NCI-H2227 treated with DMSO at 0.1 percent for 48 hours (cell line): ENCODE results near the gene CCR9.

Experiments used
- DNase-seq: peaks from one replicate; lab custom pipeline; 2025; lab: John Stamatoyannopoulos, UW

CCR9 gene

DNA sequence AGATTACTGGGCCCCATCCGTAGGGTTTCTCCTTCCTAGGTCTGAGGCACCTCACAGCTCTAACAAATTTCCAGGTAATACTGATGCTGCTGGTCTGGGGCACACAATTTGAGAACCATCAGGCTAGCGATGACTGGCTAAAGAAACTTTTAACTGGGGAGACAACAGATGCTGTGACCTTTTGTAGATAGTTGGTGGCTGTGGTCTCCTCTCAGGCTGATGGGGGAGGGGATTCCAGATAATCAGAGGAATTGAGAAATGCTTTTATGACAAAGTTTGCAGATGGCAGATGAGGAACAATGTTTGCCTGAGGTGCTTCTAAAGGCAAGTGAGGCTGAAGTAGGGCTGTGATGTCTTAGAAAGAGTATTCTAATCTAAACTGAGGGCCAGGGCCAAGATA lies 13.8 kb upstream of the CCR9 start:
- no peak for DNase-seq

DNA sequence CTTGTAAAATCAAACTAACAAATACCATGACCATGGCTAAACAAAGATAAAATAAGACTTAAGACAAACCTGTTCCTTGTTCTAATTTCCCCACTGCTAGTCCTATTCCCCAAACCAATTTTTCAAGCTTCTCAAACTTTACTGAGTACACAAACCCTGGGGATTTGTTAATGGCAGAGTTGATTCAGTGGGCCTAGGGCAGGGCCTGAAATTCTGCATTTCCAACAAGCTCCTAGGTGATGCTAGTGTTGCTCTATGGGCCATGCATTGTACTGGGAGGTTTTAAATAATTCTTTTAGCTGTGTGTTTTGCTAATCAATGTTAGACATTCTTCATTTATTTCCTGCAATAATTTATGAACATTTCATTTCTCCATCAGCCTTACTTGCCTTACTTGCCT lies 13.3 kb upstream of the CCR9 start:
- no peak for DNase-seq

DNA sequence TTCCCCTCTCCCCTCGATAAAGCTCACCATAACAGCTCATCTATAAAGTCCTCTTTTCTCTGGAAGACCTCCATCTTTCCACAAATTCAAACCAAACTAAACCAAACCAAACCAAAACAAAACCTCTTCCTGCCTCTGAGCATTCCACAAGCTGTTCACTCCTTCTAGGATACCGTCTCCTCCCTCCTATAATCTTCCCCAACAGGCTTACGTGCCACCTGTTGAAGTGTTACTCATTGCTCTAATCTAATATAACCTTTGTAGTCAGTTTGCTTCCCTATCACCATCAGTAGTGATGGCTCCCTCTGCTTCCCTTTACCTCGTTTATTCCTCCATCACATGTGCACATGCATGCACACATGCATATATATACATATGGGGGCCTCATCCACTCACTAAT lies 12.7 kb upstream of the CCR9 start:
- no peak for DNase-seq

DNA sequence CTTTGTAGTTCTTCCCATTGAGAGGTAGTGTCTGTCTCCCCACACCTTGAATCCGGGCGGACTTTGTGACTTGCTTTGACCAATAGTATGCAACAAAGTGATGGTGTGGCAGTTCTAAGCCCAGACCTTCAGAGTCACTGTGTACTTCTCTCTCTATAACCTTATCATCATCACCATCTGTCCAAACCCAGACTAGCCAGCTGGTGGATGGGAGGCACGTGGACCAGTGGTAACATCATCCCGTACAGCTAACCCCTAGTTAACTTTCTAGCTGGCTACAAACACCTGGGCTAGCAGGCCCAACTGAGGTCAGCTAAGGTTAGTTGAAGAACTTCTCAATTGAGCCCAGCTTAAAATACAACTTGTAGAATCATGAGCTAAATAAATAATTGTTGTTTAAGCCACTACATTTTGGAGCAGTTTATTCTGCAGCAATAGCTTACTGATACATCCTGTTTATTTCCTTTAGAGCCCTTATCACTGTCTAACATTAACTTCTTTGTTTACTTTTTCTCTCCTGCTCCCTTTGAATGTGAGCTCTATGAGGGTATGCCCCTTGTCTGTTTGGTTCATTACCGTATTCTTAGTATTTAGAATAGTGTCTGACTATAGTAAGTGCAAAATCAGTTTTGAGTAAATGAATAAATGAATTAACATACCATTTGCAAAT lies 11.5 kb upstream of the CCR9 start:
- DNase-seq: no peak

DNA sequence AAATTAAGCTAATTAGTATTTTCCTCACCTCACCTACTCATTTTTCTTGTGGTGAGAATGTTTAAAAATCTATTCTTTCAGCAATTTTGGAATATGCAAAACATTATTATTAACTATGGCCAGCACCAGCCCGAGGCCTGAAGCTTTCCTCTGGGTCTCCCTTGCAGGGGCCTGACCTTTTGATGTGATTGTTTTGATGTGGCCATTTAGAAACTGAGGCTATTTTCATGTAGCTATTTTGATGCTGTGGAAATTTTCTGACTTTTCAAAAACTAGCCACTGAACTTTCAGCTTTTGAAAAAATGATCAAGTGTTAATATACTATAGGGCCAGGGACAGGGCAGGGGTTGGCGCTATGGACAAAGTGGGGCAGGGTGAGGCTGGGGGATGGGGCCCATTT lies 8.2 kb upstream of the CCR9 start:
- no peak for DNase-seq

DNA sequence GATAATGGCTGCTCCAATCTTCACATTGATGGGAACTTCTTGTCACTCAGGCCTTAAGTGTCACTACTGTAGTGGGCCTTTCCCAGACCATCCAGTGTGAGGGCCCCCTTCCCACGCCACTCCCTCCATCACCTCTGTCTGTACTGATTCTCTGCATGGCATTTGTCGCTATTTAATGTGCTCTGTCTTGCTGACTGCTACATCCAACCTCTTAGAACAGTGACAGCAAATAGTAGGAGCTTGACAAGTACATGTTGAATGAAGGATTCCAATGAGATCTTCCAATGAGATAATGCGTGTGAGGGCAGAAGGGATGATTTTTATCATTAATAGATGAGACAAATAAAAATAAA lies 5.6 kb upstream of the CCR9 start:
- DNase-seq: no peak

DNA sequence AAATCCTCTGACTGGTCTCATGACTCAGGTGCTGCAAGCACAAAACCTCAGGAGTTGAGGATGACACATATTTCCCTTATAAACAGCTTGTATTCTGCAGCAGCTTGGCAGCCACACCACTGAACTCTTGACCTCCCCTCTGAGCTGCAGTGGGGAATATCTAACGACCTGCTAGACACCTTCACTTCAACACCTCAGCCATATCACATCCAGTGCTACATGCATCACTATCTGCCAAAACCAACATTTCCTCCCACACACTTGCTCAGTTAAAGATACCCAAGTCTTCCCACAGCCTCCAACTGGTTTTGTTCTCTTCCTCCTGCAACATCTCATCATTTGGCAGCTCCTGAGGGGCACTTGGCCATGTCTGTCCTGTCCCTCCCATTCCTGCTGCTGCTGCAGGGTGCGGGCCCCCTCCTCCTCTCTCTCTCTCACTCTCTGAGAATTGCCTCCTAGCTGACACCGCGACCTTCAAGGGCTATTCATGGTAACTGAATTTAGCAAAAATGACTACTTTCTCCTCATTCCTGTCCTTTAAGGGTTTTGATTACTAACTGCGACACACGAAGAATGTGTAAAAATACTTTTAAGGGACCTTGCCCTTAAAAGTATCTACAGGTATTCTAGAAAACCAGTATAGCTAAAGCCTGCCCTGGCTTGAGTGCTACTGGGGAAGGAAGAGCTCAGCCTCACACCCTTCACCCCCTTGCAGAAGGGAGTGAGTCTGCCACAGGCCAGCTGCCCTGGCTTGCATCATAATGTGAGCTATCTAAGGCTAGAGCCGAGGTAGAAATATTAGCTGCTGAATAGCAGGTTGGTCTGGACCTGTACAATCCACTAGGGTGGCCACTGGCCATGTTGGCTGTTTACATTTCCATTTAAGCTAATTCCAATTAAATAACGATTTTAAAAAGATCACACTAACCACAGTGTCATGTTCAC lies 5.0 kb upstream of the CCR9 start:
- no peak for DNase-seq

DNA sequence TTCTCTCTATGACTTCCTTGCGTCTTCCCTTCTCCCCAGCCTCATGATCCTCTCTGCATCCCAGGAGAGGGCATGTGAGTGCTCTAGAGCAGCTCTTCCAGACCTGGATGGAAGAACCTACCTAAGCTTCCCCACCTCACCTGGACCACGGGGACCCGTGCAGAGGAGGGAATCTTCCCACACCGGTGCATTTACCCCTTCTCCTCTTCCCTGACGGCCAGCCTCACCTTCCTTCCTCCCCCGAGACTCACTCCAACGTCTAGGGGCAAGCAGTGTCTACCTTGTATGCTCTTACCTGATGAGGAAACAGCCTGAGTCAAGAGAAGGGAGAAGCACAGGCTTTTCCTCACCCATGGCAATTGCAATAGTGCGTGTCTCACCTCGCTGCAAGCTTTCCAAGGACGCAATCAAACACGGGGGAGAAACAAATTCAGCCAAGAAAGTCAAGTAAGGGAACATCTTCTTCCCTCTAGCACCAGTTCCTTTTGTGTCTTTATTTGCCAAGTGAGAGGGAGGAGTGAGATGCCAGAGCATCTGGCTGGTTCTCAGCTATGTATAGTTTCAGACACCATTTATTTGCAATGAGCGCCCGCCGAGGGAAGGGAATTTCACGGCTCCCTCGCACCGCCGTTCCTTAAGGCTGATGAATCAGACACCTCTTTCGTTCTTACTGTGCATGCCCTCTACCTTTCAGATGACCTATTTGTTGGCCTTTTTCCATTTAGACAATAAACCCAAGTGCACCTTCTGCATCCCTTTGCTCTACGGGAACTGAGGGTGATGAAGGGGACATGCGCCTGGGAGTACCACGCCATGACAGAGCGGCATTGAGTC lies 1.8 kb upstream of the CCR9 start:
- no peak for DNase-seq

DNA sequence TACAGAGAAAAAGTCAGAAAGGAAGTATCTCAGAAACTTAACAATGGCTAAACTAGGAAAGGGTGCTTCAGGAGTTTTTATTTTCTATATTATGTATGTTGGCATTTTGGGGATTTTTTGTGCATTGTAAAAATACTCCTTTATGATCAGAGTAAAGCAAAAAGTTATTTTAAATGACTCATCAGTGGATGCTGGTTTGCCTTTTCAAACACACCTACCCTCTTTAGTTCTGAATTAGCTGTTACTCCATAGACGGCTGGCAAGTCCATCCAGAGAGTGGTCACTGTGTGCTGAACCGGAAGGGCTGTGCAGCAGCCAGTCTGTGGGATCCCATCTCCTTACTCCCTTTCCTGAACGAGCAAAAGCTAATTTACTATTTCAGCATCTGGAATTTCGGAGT lies 942 bp downstream of the CCR9 start:
- no peak for DNase-seq

- peak; percentile 11 for DNase-seq
Observed at GRCh38 chr3:45887759-45888511, 1.6 kb downstream of the CCR9 start.

DNA sequence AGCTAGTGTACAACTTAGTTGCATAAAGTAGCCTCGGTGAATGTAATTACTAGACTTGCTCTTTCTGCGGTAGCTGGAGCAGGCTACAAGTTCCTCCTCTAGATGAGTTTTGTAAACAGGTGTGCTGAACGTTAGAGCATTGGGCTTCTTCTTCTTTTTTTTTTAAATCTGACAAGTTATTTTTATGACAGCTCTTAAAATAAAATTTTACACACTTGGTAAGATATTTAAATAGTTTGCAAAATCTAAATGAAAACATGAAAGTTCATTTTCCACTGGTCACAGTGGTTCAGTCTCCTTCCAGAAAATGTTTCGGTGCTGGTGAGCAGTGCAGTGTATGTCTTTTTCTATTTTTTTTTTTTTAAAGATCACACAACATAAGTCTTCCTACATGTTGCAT lies 3.0 kb downstream of the CCR9 start:
- no peak for DNase-seq

DNA sequence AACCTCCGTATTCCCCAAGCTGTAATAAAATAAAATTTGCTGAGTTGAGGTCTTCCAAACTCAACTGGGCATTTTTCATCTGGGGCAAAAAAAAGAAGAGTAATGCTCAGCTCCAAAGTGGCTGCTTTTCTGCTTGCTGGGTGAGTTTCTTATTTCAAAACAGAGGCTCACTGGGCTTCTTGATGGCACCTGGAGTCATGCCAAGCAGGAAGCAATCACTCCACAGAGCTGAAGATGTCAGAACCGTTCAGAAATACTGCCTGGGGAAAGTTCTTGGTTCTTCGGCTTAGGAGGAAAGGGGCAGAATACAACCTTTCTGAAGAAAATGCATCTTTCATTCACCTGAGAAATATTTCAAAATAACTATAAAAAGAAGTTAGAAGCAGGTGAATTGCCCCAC lies 4.1 kb downstream of the CCR9 start:
- DNase-seq: peak; percentile 7

DNA sequence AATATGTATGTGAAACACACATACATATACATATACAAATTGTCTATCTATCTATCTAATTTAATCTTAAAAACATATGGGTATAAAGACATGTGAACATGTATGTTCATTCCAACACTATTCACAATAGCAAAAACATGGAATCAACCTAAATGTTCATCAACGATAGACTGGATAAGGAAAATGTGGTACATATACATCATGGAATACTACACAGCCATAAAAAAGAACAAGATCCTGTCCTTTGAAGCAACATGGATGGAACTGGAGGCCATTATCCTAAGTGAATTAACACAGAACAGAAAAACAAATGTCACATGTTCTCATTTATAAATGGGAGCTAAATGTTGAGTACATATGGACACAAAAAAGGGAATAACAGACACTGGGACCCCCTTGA lies 5.8 kb downstream of the CCR9 start:
- DNase-seq: no peak

DNA sequence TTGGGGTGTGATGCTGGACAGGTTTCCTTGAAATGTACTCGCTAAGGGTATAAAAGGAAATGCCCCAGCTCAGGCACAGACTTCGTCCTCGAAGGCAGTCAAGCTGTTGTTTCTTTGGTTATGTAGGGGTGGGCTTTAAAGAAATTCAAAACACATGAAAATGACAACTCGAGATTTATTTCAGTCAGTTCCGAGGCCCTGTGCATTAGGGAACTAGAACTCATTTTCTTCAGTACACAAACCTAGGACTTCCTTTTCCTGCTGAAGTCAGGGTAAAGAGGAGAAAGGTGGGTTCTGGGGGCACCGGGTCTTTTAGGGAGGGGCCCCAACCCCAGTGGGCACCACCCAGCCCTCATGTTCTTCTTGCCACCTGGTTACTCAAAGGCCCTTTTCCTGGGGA lies 7.7 kb downstream of the CCR9 start:
- DNase-seq: no peak

DNA sequence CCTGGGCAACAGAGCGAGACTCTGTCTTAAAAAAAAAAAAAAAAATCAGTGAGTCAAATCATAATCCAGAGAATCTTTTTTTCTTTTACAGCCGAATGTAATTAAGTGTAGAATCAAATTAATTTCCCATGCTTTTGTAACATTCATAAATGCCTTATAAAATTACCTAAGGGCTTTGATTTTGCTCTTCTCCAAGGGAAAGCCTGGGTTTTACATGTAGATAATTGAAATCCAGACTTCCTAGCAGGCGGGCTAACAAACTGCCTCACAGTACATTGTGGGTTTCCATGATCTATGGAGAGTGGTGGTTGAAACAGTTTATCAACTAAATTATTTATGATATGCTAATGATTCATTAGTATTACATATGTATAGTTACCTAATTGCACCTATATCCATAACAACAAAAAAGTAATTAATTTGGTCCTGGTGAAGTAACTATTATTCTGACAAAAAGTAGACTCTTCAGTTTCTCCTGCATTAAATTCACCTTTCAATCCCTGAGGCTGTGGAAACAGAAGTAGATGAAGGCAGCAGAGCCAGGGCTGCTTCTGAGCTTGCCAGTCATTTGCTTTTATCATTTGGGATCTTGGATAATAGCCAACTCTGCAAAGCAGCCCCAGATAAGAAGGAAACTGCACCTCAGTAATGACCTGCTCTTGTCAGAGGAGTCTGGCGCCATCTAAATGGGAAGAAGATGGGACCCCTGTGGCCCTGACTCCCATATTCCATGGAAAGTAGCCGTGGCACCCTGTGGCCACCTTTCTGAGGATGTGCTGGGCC lies 9.5 kb downstream of the CCR9 start:
- DNase-seq: no peak

DNA sequence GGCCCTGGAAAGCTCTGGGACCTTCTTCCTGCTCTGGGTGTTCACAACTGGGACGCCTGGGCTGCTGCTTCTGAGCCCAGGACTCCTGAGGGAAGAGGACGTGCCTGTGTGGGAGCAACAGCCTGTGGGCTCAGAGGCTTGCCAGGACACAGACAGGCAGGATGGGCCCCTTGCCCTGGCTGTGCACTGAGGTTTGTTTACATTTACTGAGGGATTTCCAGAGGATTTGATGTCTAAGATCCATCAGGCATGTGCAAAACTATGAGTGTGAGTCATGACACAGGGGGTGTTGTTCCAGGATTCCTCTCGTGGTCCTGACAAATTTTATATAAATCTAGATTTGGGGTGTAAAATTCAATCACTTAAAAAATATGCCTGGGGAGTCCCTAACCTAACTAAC lies 10.6 kb downstream of the CCR9 start:
- no peak for DNase-seq

GRCh38 chr3:45904931-45905330 lies 18.6 kb downstream of the CCR9 start:
- no peak for DNase-seq

GRCh38 chr3:45905755-45906154 lies 19.4 kb downstream of the CCR9 start:
- no peak for DNase-seq

GRCh38 chr3:45906681-45907407 lies 20.5 kb downstream of the CCR9 start:
- no peak for DNase-seq
